HG03442 (cell line): ENCODE results near the gene NAV2.

ENCODE experiments used
- ATAC-seq: cut with Tn5 transposase; IDR thresholded peaks from one replicate; pipeline ENCODE4 v1.9.1; 2021; ENCODE audit warnings: mild to moderate bottlenecking, moderate library complexity; ENCODE audit not compliant: unreplicated experiment

NAV2 gene

DNA sequence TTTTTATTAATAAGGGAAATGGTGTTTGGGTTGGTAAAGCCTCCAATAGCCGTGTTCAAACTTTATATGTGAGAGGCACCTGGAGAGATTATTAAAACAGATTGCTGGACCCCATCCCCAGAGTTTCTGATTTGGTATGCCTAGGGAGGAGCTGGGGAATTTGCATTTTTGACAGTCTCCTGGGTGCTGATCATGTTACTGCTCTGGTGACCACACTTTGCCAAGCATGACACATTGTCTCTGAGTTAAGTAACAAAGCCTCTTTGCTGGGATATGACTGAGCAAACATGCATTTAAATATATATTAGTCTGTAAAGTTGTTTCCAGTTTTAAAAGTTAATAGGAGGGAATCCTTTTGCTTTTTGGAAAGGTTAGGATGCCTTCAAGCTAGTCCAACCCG is 140.4 kb downstream of the NAV2 start:
- no peak for ATAC-seq

DNA sequence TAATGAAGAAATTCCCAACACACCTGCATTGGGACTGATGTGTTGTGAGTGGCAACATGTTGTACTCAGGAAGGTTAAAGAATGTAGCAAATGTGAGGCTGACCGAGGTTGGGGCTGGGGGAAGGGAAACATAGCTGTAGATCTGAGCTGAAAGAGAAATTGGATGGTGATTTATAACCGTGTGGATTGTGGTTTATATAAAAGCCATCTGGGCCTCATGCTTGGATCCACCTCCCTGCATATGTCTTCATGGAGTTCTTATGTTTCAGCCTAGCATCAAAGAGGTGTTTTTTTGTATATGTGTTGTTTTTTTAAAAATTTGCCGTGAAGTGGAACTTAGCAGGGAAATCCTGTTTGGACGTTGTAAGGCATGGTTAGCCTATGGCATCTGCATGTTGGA is 141.3 kb downstream of the NAV2 start:
- no peak for ATAC-seq

GRCh38 chr11:19861171-19861570 is 148.5 kb downstream of the NAV2 start:
- no peak for ATAC-seq

DNA sequence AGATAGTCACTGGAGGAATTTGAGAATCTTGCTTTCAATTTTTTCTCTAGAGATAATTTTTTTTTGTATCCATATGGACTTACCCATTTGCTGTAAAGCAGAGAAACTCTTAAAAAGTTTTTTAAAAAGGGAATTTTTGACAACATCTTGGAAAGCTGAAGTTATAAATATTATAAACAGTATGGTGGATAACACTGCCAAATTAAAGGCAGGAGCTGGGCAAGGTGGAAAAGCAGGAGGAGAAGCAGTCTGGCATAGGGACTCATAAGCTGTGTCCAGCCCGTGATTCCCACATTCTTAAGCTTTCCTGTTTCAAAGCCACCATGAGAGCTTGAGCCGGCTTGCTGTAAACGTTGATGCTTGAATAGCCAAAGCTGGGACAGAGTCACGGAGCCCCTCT is 149.5 kb downstream of the NAV2 start:
- ATAC-seq: no peak

GRCh38 chr11:19864141-19865140 is 151.8 kb downstream of the NAV2 start:
- ATAC-seq: no peak

- ATAC-seq: no peak
Measured at GRCh38 chr11:19866037-19866436, 153.4 kb downstream of the NAV2 start.

DNA sequence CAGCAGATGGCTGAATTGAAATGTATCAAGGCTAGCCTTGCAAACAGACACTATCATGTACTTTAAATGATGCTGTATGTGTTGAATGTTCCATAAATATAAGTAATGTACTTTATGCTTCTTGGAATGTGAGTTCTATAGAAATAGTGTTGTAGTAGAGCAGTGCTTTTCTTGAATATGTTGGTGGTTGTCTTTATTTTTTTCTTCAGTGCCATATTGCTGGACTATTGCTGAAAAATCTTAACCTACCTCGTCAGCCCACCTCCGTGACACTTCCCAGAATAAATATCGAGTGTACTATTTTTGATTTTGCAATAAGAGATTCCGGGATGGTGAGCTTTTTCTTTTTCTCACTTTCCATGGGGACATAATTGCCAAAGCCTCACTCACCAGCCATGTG is 153.9 kb downstream of the NAV2 start:
- no peak for ATAC-seq

DNA sequence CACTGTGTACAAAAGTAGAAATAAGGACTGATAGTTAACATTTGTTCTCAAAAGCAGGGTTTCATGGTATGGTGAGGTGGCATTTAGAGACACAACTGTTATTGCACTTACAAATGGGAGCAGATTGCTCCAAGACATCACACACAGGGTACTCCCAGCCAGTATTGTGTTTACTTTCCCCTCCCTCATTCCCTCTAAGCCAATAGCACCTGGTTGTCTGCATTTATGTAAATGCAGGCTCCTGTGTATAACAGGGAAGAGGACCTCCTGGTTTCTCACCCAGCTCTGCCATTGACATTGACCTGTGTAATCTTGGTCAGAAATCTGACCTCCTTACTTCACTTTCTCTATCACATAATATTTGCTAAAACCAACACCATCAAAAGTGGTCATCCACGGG is 154.4 kb downstream of the NAV2 start:
- no peak for ATAC-seq

- ATAC-seq: no peak
Measured at GRCh38 chr11:19868281-19868821, 155.7 kb downstream of the NAV2 start.

- no peak for ATAC-seq
Measured at GRCh38 chr11:19868871-19869270, 156.2 kb downstream of the NAV2 start.

- ATAC-seq: no peak
Measured at GRCh38 chr11:19869466-19869865, 156.8 kb downstream of the NAV2 start.

DNA sequence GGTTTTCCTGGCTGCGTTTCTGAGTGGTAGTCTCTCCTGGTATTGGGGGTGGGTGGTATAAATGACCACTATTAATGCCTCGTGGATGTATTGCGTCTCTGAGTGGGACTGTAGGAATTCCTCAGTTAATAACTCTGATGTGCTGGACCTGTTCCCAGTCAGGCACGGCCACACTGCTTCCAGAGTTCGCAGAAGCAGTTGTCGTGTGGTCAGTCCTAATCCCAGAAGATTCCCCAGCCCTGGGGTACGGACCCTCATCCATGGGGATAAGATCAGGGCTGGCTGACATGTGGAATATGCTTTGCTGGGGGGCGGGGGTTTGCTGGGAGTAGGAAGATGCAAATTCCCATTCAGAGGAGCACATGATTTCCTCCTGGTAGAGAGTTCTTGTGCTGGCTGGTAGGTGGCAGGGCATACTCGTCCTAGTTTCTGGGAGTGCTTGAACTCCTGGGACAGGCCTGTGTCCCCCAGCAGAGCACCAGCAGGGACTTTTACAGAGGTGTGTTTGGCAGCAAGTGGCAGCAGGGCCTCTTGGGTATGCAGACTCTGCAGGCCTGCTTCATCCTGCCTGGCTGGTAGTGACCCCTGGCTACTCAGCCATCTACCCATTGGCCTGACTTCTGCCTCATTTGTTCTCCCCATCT is 157.4 kb downstream of the NAV2 start:
- ATAC-seq: no peak

- no peak for ATAC-seq
Measured at GRCh38 chr11:19871531-19871930, 158.9 kb downstream of the NAV2 start.

GRCh38 chr11:19872512-19873145 is 160.0 kb downstream of the NAV2 start:
- no peak for ATAC-seq

DNA sequence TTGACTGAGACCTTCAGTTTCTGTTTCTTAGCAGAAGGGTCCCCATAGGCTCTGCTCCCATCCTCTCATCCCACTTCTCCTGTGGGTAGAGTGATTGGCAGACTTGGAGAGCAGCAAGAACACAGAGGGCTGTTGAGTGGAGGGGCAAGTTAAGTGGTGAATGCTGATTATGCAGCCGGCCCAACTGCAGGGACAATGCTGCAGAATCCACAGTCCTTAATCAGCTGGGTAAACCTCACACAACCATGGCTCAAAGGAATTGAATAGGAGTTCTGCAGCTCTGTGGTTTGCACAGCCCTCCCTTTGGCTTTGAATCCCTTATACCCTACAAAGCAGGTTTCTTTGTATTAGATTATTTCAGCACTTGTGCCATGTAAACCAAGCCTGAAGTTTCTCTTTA is 161.1 kb downstream of the NAV2 start:
- no peak for ATAC-seq

- no peak for ATAC-seq
Measured at GRCh38 chr11:19874266-19874665, 161.6 kb downstream of the NAV2 start.

- no peak for ATAC-seq
Measured at GRCh38 chr11:19876750-19877149, 164.1 kb downstream of the NAV2 start.

GRCh38 chr11:19878520-19878919 is 165.9 kb downstream of the NAV2 start:
- no peak for ATAC-seq

DNA sequence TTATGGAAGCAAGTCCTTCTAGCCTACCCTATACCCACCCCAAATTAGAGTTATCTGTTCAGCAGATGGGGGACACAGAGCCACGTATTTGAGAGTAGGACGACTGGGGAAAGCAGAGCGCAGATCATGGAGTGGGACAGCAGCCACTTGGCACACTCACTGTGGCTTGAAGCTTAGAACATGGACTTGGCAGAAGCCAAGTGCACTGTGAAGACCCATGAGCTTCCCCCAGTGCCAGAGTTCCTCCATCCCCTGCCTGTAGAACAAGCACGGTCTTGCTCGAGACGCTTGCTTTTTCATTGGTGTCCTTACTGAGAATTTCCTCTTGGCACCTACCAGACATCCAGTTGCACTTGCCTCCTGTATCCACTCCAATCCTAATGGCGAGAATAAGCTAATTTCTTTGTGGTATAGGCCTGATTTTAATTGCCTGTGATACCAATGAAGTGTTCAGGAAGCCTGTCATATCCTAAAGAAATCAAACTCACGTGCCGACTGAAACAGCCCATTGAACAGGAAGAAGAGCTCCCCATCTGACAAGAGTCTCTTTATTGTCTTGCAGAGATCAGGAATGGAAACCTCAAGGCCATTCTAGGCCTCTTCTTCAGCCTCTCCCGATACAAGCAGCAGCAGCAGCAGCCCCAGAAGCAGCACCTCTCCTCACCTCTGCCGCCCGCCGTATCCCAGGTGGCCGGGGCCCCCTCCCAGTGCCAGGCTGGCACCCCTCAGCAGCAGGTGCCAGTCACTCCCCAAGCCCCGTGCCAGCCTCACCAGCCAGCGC is 166.9 kb downstream of the NAV2 start:
- ATAC-seq: no peak

- ATAC-seq: no peak
Measured at GRCh38 chr11:19880088-19880345, 167.4 kb downstream of the NAV2 start.

- no peak for ATAC-seq
Measured at GRCh38 chr11:19881177-19881576, 168.5 kb downstream of the NAV2 start.
